Upper lobe of left lung (tissue), 4 donors: Measurements from ENCODE around the gene KMO.

Source experiments
- CTCF ChIP-seq, 6 experiments: fragments of 450-650 bp in 4 of 6; fragments of 200-600 bp in 2 of 6; sonication (generic) in 2 of 6; IDR thresholded peaks; one replicate each; pipeline ENCODE4 v1.5.1; 2016 to 2019; ENCODE audit warnings: antibody characterized with exemption in 6 of 6
- EP300 ChIP-seq, 4 donors: sonication (generic); formaldehyde crosslinking; IDR thresholded peaks; one replicate each; pipeline ENCODE4 v1.5.1; 2017; ENCODE audit warnings: antibody characterized with exemption in 4 of 4, control low read depth in 2 of 4
- POLR2A ChIP-seq, 4 donors: fragments of 450-650 bp; IDR thresholded peaks; one replicate each; pipeline ENCODE4 v1.5.1; 2016 to 2017; ENCODE audit warnings: antibody characterized with exemption in 4 of 4, mild to moderate bottlenecking in 2 of 4
- POLR2AphosphoS5 ChIP-seq, 2 donors: sonication (generic); formaldehyde crosslinking; IDR thresholded peaks; one replicate each; pipeline ENCODE4 v1.5.1; 2017; ENCODE audit warnings: antibody characterized with exemption in 2 of 2

- TF ChIP-seq POLR2AphosphoS5 (IDR thresholded peaks at IDR 0.05), result no peak
- TF ChIP-seq EP300 (IDR thresholded peaks at IDR 0.05), result no peak
- TF ChIP-seq CTCF (IDR thresholded peaks at IDR 0.05), result no peak
- TF ChIP-seq POLR2A (IDR thresholded peaks at IDR 0.05), result no peak
Measured at GRCh38 chr1:241637046-241637590, 104.9 kb downstream of the KMO start.
